ENCODE results near the gene SELENBP1.

The SELENBP1 gene

GRCh38 chr1:151342569-151342968, 29.9 kb downstream of the SELENBP1 start:
- no peak for DNase-seq

GRCh38 chr1:151342021-151342420, 30.5 kb downstream of the SELENBP1 start:
- no peak for DNase-seq

GRCh38 chr1:151340870-151341754, 31.4 kb downstream of the SELENBP1 start:
- no peak for DNase-seq

- DNase-seq, result no peak
These were observed 35.9 kb downstream of the SELENBP1 start for GRCh38 chr1:151336556-151336955.

GRCh38 chr1:151334822-151335221, 37.7 kb downstream of the SELENBP1 start:
- DNase-seq, result no peak

GRCh38 chr1:151327903-151328674, 44.4 kb downstream of the SELENBP1 start:
- DNase-seq, result no peak

- peak; percentile 76 for DNase-seq
These were observed 45.1 kb downstream of the SELENBP1 start, which contains the start of gene PI4KB for GRCh38 chr1:151327223-151327902. Gene PI4KB (minus strand): TSS chr1:151327416. CDS start chr1:151316481, 10,935 bp downstream.

- no peak for DNase-seq
These were observed 45.8 kb downstream of the SELENBP1 start for GRCh38 chr1:151326619-151327222.

- DNase-seq, result no peak
These were observed 46.7 kb downstream of the SELENBP1 start for GRCh38 chr1:151325646-151326429.

GRCh38 chr1:151325231-151325630, 47.3 kb downstream of the SELENBP1 start:
- no peak for DNase-seq

- DNase-seq, result no peak
These were observed 48.0 kb downstream of the SELENBP1 start for GRCh38 chr1:151324390-151324930.

- no peak for DNase-seq
These were observed 53.5 kb downstream of the SELENBP1 start for GRCh38 chr1:151318975-151319374.

GRCh38 chr1:151315565-151316235, 56.8 kb downstream of the SELENBP1 start:
- no peak for DNase-seq
